Activated CD4-positive, alpha-beta T cell treated with anti-CD3 and anti-CD28 coated beads, Interleukin-2, amount 50 U/mL, for 1 hour (primary cell): ENCODE data around the gene PTGR3.

Experiments
- DNase-seq: peaks from one replicate; pipeline ENCODE4 v3.0.0-alpha.2; 2020

Gene PTGR3

GRCh38 chr18:75209129-75209950, at the start of gene PTGR3:
Gene PTGR3 (minus strand): TSS chr18:75209139. CDS start chr18:75209058, 81 bp downstream.
- peak; percentile 64 for DNase-seq

GRCh38 chr18:75257605-75258004, 48.7 kb upstream of the PTGR3 start:
- no peak for DNase-seq

- no peak for DNase-seq
These were observed 47.4 kb upstream of the PTGR3 start for GRCh38 chr18:75256376-75256775.

DNA sequence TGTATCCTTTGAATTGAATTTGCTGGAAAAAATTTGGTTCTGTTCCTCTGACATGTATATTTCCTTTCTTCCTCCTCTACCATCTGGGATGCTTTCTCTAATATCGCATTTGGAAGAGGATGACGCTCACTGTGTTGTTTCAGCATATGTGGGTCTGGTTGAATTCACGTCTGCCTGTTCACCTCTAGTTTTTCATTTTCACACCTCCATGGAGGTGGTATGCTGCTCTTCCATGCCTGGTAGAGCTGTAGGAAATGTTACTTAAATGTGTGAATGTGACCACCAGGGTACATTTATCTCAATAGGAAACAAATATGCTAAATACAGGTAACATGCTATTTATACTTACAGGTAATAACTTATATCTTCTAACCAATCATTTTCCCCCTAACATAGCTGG, 46.2 kb upstream of the PTGR3 start:
- no peak for DNase-seq

GRCh38 chr18:75253784-75254183, 44.8 kb upstream of the PTGR3 start:
- DNase-seq = no peak

DNA sequence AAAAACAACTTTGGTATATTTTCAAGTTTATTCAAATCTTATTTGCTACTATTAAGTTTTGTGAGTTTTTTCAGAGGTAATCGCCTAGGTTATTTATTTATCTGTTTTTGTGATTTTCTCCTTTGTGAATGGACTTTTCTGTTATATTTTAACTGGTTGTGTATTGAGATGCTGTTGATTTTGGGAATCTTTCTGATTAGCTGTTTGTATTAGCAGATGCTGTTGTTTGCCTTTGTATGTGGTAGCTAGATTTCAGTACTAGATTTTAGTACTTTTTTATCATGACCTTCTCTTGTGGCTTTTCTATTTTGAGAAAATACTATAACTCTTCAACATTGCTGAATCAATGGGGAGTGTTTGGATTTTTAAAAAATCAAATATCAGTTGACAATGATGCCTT, 44.1 kb upstream of the PTGR3 start:
- DNase-seq = no peak

DNA sequence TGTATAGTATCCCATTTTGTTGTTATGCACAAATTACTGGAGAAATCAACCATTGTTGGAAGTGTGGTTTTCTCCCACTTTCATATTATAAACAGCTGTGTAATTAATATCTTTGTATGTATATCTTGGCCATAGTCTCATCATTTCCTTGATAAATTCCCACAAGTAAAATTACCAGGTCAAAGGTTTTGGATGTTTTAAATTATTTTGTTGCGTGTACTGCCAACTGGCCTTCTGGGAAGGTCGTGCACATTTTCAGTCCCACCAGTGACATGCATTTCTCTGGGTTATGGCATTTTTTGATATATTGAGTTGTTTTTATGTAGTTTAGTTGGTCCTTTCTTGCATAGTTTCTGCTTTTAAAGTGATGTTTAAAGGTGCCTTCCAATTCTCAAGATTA, 43.2 kb upstream of the PTGR3 start:
- DNase-seq = no peak

DNA sequence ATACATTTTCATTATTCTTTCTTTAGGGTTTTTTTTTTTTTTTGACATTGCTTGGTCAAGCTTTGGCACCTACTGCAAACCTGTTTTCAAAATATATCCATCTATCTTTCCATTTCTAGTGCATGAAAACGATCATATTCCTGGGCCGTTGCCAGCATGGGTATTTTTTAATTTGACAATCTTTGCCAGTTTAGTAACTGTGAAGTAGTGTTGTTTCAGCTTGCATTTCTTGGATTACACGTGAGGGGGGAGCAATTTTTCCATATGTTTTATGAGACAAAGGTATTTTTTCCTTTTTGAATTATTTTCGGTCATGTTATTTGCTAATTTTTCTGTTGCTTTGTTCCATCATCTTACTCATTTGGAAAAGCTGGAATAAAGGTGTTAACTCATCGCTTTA, 42.5 kb upstream of the PTGR3 start:
- no peak for DNase-seq

DNA sequence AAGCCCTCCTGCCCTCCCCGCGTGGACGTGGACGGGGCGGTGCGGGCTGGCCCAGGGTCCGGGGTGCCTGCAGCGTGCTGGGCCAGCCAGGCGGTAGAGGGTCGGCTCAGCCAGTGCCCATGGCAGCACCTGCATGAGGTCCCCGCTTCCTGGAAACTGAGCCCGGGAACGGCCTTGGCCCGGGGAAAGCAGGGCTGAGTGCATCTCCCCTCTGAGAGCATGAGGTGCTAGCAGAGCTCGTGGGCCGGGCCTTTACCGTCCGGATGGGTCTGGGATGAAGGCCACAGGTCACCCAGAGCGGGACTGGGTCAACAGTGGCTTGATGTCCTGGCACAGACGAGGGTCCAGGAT, 41.5 kb upstream of the PTGR3 start:
- no peak for DNase-seq

DNA sequence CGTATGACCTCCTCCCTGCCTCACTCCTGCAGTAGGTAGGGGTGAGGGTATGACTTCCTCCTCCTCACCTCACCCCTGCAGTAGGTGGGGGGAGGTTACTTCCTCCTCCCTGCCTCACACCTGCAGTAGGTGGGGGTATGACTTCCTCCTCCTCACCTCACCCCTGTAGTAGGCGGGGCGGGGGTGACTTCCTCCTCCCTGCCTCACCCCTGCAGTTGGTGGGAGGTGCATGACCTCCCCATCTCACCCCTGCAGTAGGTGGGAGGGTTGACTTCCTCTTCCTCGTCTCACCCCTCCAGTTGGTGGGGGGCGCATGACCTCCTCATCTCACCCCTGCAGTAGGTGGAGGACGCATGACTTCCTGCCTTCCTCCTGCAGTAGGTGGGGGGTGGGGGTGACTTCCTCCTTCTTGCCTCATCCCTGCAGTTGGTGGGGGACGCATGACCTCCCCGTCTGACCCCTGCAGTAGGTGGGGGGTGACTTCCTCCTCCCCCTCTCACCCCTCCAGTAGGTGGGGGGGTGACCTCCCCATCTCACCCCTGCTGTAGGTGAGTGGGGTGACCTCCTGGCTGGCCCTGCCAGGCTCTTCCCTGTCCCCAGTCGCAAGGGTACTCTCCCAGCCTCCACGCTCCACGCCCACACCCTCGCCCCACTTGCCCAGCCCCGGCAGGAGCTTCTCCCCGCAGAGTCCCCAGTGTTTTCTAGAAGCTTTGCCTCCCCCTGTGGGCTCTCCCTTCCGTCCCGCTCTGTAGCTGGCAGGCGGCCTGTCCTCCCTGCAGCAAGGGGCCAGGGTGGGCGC, 40.9 kb upstream of the PTGR3 start:
- no peak for DNase-seq

- DNase-seq = no peak
These were observed 40.2 kb upstream of the PTGR3 start for GRCh38 chr18:75249175-75249518.

GRCh38 chr18:75248426-75249174, 39.7 kb upstream of the PTGR3 start:
- DNase-seq = no peak

DNA sequence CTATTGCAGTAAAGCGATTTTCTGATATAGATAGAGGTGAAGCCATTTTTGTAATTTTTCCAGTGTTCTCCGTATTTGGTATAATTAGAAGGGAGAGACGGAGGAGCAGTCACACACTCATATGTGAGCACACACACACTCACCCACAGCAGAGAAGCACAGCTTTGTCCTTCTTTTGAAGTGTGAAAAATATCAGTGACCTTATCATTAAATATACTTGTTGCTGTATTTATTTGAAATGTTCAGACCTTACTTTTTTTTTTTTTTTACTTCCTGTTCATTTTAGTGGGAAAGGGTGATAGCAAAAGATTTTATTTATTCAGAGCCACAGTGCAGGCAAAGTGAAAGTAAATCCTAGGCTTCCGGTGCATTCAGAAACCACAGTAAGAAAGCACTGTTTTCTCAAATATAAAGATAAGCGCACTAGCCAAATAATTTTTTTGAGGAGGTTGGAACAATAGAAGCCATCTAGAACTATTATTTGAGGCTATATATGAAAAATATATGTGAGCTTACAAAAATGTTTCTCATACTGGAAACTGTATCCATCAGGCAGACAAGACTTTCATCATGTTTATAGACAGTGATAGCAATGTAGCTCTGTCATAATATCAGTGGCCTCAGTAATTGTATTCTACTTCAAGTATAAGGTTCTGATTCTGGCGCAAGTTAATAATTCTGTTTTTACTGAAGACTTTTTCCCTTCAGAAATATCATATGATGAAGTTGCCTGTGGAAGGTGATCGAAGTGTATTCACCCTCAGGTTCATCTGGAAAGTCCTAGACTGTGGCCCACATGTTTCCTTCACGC, 38.9 kb upstream of the PTGR3 start:
- no peak for DNase-seq

DNA sequence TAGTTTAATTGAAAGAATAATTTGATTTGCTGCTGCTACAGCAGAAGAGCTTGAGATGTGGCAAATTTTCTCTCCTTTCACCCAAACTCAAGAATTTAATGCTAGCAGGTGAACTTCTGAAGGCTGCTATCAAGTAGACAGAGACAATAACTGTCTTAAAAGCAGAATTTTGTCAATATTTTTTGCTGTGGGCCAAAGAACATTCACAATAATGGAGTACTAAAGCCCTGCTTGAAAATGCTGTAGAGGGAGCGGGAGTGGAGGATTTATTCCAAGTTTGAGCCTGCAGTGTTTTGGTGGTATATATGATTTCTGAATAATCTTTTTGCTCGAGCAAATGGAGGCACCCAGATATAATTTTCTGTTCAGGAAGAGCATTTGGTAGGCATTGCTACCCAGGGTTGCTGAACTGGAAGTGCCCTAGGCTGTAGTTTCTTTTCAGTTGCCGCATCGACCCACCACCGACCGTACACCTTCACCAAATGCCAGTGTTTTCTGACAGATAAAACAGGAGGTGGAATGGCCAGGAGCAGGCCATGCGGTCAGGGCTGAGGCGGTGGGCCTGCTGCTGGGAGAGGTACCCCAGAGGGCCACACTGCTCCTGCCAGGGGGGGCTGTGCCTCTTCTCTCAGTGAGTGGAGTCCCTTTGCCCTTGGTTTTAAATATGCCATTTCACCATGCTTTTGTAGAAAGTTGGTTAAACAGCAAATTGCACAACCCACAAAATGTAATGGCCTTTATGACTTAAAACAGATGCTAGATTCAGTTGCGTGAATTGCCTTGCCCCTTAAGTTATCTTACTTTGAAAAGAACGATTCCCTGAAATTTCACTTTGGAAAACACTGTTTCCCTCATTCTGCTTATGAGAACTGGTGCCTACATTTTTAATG, 38.0 kb upstream of the PTGR3 start:
- DNase-seq = no peak

DNA sequence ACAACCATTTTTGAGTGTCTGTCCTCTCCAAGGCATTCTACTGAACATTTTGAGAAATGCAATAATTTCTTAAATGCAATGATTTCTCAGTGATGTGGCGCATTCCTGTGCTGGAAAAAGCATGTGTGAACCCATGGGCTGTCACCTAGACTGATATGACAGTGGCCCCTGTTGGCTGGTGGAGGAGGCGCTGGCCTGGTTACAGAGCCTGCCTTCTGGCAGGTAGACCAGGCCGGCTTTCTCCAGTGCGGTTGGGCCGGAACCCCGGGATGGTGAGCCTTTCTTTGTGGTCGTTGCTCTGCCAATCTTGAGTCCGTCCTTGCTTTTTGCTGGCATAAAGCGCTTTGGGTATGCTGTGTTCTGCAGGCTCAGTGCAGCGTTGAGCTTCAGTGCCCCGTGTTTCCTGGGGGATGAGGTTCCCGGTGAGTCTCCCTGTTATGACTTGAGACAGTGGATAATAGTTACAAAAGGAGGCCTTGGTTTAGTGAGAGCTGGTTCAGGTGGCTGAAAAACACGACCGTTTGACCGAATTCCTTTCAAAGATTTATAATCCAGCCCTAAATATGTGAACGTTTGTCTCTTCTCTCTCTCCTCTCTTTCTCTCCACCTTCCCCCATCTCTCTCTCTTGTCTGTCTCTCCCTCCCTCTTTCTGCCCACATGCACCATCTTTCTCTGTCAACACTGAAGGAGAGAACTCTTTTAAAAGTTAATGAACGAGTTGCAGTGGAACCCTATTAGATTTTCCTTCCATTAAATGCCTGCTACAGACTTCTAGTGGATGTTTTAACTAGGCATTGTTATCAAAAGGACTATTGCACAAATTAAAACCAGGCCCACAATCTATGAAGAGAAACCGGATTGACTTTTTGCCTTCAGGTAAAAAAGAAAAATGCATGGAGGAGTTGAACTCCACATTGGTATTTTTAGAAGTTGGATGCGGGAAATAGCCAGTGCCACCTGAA, 35.7 kb upstream of the PTGR3 start:
- DNase-seq = peak; percentile 50

- DNase-seq = no peak
These were observed 32.8 kb upstream of the PTGR3 start for GRCh38 chr18:75241705-75242104.

DNA sequence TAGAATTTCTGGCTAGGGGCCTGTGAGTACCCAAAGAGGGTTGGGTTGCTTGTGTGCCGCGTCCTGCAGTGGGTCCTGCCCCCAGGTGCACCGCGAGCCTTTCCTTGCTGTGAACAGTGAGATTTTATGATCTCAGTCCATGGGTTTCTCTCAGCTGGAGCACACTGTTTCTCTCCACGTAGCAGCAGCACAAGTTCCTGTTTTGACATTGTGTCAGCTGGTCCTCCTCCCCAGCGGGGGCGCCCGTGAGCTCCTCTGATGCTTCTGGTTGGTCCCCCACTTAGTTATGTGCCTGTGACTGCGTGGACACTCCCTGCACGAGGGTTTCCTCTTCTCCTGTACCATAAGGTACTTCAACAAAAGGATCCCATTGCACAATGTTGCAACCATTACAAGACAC, 31.5 kb upstream of the PTGR3 start:
- DNase-seq = no peak

DNA sequence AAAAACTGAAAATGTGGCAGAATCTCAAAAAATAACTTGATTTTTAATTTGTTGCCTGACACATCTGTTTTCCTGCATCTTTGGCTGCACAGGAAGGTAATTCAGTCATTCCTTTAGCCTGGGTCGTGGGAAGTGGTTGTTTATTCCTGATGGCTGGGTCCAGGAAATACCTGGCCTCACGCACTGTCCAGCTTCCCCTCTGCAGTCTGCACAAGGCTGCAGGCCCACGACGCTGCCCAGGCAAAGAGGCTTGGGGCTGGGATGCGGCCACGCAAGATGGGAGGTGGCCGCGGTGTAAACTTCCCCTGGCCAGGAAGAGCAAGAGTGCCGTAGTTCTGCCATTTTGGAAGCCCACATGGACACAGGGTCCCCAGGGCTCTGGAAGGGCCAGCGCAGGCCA, 29.8 kb upstream of the PTGR3 start:
- DNase-seq = no peak

GRCh38 chr18:75238100-75238499, 29.2 kb upstream of the PTGR3 start:
- DNase-seq = no peak

GRCh38 chr18:75235896-75236295, 27.0 kb upstream of the PTGR3 start:
- no peak for DNase-seq

DNA sequence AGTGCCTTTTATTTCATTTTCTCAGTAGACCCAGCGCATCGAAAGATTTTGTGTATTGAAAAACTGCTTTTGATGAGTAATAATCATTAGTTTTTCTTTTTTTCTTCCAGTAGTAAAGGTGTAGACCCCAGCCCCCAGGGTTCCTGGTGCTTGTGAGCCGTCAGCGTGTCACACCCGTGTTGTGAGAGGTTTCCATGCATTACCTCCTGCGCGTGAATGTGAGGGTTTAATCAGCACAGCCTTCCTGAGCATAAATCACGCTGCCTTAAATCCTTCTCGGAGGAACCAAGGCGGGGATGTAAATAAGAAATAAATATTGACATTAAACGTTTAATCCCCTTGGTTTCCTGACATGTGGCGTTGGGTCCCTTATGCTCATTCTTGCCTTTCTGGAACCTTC, 26.0 kb upstream of the PTGR3 start:
- DNase-seq = no peak
